ENCODE data around the gene INTS11. TPM values are rescaled to one million over a fixed set of nuclear protein-coding genes. Genes with fewer than 3 reads are reported as not detected.
A peak's percentile ranks its signal among the peaks of the same experiment; 100 is the strongest.

INTS11 gene
- total RNA-seq, 6 experiments from 2014 or later, result 35.1 to 52.4 (median 43.5) TPM

- ATAC-seq, result peak; percentile 28 to 43 (median 37)
- H3K9me3 ChIP-seq, result no peaks in the 10 kb centered on the region
- H3K36me3 ChIP-seq, result no peaks in the 10 kb centered on the region
- TF ChIP-seq POLR2A (IDR thresholded peaks at IDR 0.05), result no peak
- TF ChIP-seq, protein P1, sequence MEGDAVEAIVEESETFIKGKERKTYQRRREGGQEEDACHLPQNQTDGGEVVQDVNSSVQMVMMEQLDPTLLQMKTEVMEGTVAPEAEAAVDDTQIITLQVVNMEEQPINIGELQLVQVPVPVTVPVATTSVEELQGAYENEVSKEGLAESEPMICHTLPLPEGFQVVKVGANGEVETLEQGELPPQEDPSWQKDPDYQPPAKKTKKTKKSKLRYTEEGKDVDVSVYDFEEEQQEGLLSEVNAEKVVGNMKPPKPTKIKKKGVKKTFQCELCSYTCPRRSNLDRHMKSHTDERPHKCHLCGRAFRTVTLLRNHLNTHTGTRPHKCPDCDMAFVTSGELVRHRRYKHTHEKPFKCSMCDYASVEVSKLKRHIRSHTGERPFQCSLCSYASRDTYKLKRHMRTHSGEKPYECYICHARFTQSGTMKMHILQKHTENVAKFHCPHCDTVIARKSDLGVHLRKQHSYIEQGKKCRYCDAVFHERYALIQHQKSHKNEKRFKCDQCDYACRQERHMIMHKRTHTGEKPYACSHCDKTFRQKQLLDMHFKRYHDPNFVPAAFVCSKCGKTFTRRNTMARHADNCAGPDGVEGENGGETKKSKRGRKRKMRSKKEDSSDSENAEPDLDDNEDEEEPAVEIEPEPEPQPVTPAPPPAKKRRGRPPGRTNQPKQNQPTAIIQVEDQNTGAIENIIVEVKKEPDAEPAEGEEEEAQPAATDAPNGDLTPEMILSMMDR (IDR thresholded peaks at IDR 0.05), result no peak
- no peak for DNase-seq
- H3K27me3 ChIP-seq, result no peaks in the 10 kb centered on the region
- WGBS (ENCODE audit: insufficient coverage, low coverage, low lambda C conversion rate, missing lambda C conversion rate), result no CpG with 5 or more reads among the region's 28 CpGs
- H3K4me1 ChIP-seq, result no peaks in the 10 kb centered on the region
- no peak overlapping the region for H3K4me3 ChIP-seq
- intact Hi-C loops (cut with DNase I), result loop anchor here (5.0 to 10.0 kb wide), 2 partner anchors 46 to 169 kb away; partner anchors contain the start of gene C1QTNF12 (in 1 of the 2)
- no peak overlapping the region for H3K27ac ChIP-seq
These were observed 33.4 kb downstream of the INTS11 start for GRCh38 chr1:1291023-1291528.

DNA sequence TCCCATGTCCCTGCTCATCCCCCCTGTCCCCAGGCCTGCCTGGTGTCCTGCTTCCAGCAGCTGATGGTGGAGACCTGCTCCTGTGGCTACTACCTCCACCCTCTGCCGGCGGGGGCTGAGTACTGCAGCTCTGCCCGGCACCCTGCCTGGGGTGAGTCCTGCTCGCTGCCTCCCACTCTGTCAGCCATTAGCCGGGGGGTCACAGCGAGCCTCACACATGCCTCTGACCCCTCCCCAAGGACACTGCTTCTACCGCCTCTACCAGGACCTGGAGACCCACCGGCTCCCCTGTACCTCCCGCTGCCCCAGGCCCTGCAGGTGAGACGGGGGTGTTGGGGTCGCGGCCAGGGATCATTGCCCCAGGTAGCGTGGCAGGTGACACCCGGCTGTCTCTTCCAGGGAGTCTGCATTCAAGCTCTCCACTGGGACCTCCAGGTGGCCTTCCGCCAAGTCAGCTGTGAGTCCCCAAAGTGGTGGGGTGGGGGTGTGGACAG, 34.2 kb downstream of the INTS11 start:
- 22% methylated on average over 5 of the region's 15 CpGs for WGBS (ENCODE audit: insufficient coverage, low coverage, low lambda C conversion rate, missing lambda C conversion rate)
- Histone ChIP-seq H3K9me3 (no peaks in the 10 kb centered on the region), H3K36me3 (no peaks in the 10 kb centered on the region), H3K4me3 (no peak overlapping the region), H3K27me3 (no peaks in the 10 kb centered on the region), H3K27ac (no peak overlapping the region), H3K4me1 (no peaks in the 10 kb centered on the region)
- ATAC-seq (peak; percentile 80 to 86 (median 82)), DNase-seq (peak; percentile 76 to 81 (median 81))
- intact Hi-C loops (cut with DNase I), result loop anchor here (5.0 to 10.0 kb wide), 2 partner anchors 45 to 168 kb away; partner anchors contain the start of gene C1QTNF12 (in 1 of the 2)
- TF ChIP-seq, protein P1 (IDR thresholded peaks at IDR 0.05), result peak; percentile 57 to 81 (median 74)
- no peak for TF ChIP-seq POLR2A (IDR thresholded peaks at IDR 0.05)

- Histone ChIP-seq H3K27me3 (no peaks in the 10 kb centered on the region), H3K4me3 (no peak overlapping the region), H3K36me3 (no peaks in the 10 kb centered on the region), H3K4me1 (no peaks in the 10 kb centered on the region), H3K9me3 (no peaks in the 10 kb centered on the region), H3K27ac (no peak overlapping the region)
- intact Hi-C loops (cut with DNase I), result no loop called here
- ATAC-seq, result no peak
- WGBS (ENCODE audit: insufficient coverage, low coverage, low lambda C conversion rate, missing lambda C conversion rate), result 100% methylated on average over 1 of the region's 46 CpGs
- no peak for TF ChIP-seq POLR2A (IDR thresholded peaks at IDR 0.05)
- TF ChIP-seq, protein P1 (IDR thresholded peaks at IDR 0.05), result no peak
- no peak for DNase-seq
These were observed 37.0 kb downstream of the INTS11 start for GRCh38 chr1:1287288-1288110.

DNA sequence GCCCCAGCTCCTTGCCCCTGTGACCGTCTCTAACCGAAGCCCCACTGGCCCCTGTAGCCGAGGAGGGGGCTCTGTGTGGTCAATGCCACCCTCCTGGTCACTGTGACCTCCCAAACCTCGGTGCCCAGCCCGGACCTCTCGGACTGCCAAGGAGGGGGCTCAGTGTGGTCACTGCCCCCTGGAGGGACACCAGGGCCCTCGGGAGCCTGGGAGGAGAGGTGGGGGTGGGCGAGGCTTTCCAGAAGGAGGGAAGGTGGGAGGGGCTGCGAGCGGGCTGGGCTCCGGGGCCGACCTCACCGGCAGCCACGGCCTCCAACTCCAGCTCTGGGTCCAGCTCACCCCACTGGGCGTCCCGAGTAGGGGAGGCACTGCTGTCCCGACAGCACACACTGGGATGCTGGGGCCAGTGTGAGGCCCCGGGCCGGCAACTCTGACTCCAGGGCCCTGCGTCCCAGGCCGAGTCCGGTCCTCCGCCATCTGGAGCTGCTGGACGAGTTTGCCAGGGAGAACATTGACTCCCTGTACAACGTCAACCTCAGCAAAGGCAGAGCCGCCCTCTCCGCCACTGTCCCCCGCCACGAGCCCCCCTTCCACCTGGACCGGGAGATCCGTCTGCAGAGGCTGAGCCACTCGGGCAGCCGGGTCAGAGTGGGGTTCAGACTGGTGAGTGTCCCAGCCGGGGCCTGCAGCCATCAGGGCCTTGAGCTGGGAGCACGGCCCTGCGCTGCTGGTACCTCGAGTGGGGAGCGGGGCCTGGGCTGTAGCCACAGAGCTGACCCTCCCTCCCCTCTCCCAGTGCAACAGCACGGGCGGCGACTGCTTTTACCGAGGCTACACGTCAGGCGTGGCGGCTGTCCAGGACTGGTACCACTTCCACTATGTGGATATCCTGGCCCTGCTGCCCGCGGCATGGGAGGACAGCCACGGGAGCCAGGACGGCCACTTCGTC, 37.9 kb downstream of the INTS11 start:
- peak in 1 of 3 donors; percentile 57 for DNase-seq
- no CpG with 5 or more reads among the region's 50 CpGs for WGBS (ENCODE audit: insufficient coverage, low coverage, low lambda C conversion rate, missing lambda C conversion rate)

More for the DNA sequence above, 37.9 kb downstream of the INTS11 start:
- TF ChIP-seq POLR2A (IDR thresholded peaks at IDR 0.05), result no peak
- TF ChIP-seq, protein P1 (IDR thresholded peaks at IDR 0.05), result no peak
- peaks cover 0 to 7% (median 4%) of the 10 kb centered on the region in 4 donors for H3K4me1 ChIP-seq
- H3K27ac ChIP-seq, result no peak overlapping the region
- H3K4me3 ChIP-seq, result no peak overlapping the region
- no peaks in the 10 kb centered on the region for H3K9me3 ChIP-seq
- H3K36me3 ChIP-seq, result no peaks in the 10 kb centered on the region
- H3K27me3 ChIP-seq, result no peaks in the 10 kb centered on the region
- intact Hi-C loops (cut with DNase I), result no loop called here
- no peak for ATAC-seq

Data from right lobe of liver (tissue), 6 donors.